Right atrium auricular region (tissue), 2 donors: ENCODE measurements around the gene S100A14. TPM values are rescaled to one million over a fixed set of nuclear protein-coding genes. Genes with fewer than 3 reads are reported as not detected.

ENCODE experiments used
- DNase-seq: peaks from one replicate; pipeline ENCODE4 v3.0.0-alpha.2; 2019; ENCODE audit warnings: low spot score
- H3K27ac ChIP-seq, 2 donors: fragments of 200-600 bp; sonication (generic); 1 replicate in 1 of 2; 2 replicates in 1 of 2; pipeline ENCODE4 v1.5.1; 2016 to 2019
- H3K27me3 ChIP-seq, 2 donors: fragments of 200-600 bp; sonication (generic); one replicate each; pipeline versions ENCODE4 v1.5.1 to v1.6.0; 2017 to 2019
- H3K36me3 ChIP-seq: fragments of 200-600 bp; sonication (generic); one replicate; pipeline ENCODE4 v1.5.1; 2016
- H3K4me1 ChIP-seq, 2 donors: fragments of 200-600 bp; sonication (generic); one replicate each; pipeline versions ENCODE4 v1.5.1 to v1.6.0; 2017 to 2019
- H3K4me3 ChIP-seq, 2 donors: fragments of 200-600 bp; sonication (generic); 1 replicate in 1 of 2; 2 replicates in 1 of 2; pipeline ENCODE4 v1.5.1; 2017 to 2019; ENCODE audit warnings: mild to moderate bottlenecking in 1 of 2, moderate library complexity in 1 of 2
- H3K9me3 ChIP-seq, 2 donors: fragments of 200-600 bp; sonication (generic); one replicate each; pipeline ENCODE4 v1.5.1; 2019
- total RNA-seq, 2 donors: library from RNA; depleted of rRNA; stranded (reverse); fragments of >200 nt; gene quantifications; one replicate each; pipeline ENCODE4 v1.1.0, GENCODE V29; 2016
- TF ChIP-seq, protein P1 (sequence below), 2 donors: fragments of 200-600 bp; sonication (generic); IDR thresholded peaks; one replicate each; pipeline ENCODE4 v1.5.1; 2019; ENCODE audit warnings: antibody characterized with exemption in 2 of 2

Gene S100A14
- total RNA-seq, 2 donors from 2014 or later = 0.55 to 2.4 TPM

DNA sequence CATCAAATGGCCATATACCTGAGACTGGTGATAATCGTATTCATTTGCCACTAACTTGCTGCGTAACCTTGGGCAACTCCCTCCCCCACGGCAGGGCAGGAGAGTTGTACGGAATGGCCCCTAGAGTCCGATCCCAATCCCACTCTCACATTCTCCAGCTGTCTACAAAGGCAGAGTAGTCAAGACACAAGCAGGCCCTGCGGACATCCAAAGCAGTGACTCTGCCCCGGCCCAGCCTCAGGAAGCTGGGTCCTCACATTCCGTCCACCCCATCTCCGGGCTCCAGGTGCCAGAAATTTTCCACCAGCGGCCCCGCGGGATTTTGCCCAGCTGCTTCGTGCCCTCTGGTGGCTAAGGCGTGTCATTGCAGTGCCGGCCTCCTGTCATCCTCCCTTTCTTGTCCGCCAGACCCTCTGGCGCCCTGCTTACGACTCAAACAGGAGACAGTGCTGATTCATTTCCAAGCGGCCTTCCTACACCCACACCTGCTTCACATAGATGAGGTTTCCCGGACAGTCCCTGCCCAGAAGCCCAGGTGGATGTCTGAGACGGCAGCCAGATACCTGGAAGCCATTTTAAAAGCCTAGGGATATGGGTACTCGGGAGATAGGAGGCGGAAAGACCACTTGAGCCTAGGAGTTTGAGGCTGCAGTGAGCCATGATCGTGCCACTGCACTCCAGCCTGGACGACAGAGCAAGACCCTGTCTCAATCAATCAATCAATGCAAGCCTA is 47.6 kb downstream of the S100A14 start:
- TF ChIP-seq, protein P1, sequence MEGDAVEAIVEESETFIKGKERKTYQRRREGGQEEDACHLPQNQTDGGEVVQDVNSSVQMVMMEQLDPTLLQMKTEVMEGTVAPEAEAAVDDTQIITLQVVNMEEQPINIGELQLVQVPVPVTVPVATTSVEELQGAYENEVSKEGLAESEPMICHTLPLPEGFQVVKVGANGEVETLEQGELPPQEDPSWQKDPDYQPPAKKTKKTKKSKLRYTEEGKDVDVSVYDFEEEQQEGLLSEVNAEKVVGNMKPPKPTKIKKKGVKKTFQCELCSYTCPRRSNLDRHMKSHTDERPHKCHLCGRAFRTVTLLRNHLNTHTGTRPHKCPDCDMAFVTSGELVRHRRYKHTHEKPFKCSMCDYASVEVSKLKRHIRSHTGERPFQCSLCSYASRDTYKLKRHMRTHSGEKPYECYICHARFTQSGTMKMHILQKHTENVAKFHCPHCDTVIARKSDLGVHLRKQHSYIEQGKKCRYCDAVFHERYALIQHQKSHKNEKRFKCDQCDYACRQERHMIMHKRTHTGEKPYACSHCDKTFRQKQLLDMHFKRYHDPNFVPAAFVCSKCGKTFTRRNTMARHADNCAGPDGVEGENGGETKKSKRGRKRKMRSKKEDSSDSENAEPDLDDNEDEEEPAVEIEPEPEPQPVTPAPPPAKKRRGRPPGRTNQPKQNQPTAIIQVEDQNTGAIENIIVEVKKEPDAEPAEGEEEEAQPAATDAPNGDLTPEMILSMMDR (IDR thresholded peaks at IDR 0.05) = peak; percentile 99 to 100
- H3K27me3 ChIP-seq = no peaks in the 10 kb centered on the region
- H3K27ac ChIP-seq = peak overlapping the region; percentile 84 to 89
- H3K36me3 ChIP-seq = no peaks in the 10 kb centered on the region
- peak; percentile 94 for DNase-seq
- peak overlapping the region; percentile 10 to 23 for H3K4me3 ChIP-seq
- peaks cover 0 to 56% of the 10 kb centered on the region in 2 donors for H3K4me1 ChIP-seq
- no peaks in the 10 kb centered on the region for H3K9me3 ChIP-seq

DNA sequence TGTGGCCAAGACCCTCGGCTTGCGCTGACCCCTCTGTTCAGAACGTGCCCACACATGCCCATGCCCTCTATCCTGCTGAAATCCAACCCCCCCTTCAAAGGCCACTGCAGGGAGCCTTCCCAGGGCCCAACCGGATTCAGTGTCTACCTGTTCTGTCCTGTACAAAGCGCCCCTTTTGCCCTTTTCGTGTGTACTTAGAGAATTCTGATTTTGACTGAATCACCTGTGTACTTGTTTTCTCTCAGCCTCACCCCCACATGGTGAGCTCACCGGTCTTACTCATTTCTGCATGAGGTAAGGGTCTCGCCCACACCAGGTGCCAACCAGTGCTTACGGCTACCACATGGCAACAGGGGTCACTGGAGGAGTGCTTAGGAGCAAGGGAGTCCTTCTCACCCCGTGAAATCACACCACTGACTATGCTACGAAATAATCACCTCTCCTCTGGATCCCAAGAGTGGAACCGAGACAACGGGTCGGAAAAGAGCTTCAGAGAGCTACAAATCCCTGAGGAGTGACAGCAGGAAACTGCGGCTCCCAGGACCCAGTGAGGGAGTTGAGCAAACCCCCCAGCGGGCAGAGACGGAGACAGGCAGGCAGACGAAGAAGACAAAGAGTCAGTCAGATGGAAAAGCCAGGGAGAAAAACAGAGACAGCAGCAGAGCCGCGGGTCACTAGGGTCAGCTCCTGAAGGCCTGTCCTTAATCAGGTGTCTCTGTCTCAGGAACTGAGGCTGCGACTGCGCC is 48.3 kb downstream of the S100A14 start:
- H3K27me3 ChIP-seq = no peaks in the 10 kb centered on the region
- no peak for DNase-seq
- no peaks in the 10 kb centered on the region for H3K36me3 ChIP-seq
- peaks cover 0 to 50% of the 10 kb centered on the region in 2 donors for H3K4me1 ChIP-seq
- peak overlapping the region; percentile 84 to 89 for H3K27ac ChIP-seq
- H3K9me3 ChIP-seq = no peaks in the 10 kb centered on the region
- peak overlapping the region in 1 of 2 donors; percentile 23 for H3K4me3 ChIP-seq
- TF ChIP-seq, protein P1 (IDR thresholded peaks at IDR 0.05) = no peak

DNA sequence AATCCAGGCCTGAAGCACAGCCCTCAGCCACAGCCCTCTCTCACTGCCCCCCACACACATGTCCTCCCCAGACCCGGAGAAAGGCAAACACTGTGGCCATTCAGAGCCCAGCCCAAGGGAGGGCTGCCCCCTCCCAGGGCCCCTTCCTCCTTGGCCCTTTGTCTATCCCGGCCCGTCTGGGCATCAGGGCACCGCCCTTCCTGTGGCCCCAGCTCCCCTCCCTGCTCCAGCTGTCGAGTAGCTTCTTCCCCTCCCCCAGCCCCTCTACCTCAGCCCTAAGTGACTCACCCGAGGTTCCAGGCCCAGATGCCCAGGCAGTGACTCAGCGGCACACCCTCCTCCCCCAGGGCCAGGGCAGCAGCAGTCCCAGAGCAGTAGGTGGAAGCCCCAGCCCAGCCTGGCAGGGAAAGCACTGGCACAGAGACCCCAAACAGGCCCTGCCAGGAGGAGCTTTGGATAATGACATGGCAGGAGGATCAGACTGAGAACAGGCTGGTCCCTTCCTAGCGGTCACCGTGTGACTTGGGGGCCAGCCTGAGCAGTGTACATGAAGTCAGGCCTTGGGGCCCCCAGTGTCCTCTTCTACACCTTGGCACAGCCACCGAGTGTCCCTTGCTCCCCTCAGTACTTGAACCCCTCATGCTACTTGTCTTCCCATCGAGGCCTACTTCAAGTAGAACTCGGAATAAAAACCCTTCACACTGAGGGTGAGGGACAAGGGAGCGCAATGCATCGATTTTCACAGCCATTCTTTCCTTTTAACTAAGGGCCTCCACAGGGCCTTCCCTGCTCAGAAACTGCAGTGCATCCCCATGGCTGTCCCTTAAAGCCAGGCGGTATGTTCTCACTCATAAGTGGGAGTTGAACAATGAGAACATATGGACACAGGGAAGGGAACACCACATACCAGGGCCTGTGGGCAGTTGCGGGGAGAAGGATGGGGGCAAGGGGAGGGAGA is 49.4 kb downstream of the S100A14 start:
- H3K27me3 ChIP-seq = no peaks in the 10 kb centered on the region
- peak; percentile 98 for DNase-seq
- H3K27ac ChIP-seq = peak overlapping the region; percentile 84 to 89
- H3K4me3 ChIP-seq = no peak overlapping the region
- TF ChIP-seq, protein P1 (IDR thresholded peaks at IDR 0.05) = no peak
- peaks cover 0 to 41% of the 10 kb centered on the region in 2 donors for H3K4me1 ChIP-seq
- H3K9me3 ChIP-seq = no peaks in the 10 kb centered on the region
- H3K36me3 ChIP-seq = no peaks in the 10 kb centered on the region

DNA sequence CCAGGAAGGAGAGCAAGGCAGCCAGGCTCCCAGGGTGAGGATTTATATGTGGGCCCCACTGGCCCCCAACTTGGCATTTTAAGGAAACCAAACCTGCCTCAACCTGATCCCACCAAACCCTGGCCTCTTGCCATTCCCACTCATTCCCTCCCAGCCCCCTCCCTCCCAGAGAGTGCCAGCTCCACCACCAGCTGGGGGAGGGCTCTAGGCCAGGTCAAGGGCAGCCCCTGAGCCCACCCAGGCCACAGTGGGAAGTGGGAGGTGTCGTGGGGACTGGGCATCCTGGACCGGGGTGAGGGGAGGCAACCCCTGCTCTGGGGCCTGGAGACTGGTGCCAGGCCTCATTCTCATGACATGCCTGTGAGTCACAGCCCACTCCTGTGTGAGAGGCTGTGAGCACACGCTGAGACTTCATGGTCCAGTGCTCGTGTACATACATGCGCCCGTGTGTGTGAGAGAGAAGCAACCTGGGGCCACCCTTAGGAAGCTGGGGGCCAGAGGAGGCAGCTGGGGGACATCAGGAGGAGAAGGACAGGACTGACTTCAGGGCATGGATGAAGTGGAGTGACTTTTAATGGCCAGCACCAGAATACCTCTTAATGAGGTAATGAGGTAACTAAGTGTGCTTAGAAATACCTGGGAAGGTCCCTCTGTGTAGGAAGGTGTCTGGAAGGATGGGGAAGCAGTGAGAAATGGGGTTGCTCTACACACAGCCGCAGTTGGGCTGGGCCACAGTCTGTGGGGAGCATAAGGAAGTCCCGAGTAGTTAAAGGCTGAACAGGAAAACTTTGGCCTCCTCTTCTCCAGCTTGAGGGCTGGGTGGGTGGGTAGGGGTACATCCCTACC is 50.4 kb downstream of the S100A14 start, which contains the start of gene S100A2:
Gene S100A2, minus strand, starts transcription at position 316 of the 846 bp plus-strand sequence. CDS start 1,967 bp downstream, outside the sequence.
- Histone ChIP-seq H3K9me3 (no peaks in the 10 kb centered on the region), H3K27ac (peak within 1 kb of the TSS; percentile 84 to 89), H3K36me3 (no peaks in the 10 kb centered on the region), H3K4me1 (peaks cover 0 to 41% of the 10 kb centered on the region in 2 donors), H3K27me3 (no peaks in the 10 kb centered on the region), H3K4me3 (no peak within 1 kb of the TSS)
- peak; percentile 76 for DNase-seq
- TF ChIP-seq, protein P1 (IDR thresholded peaks at IDR 0.05) = no peak

Other genes starting within 250 kb of the S100A14 start
- 1 to 10 TPM; 5.5 to 5.7 TPM for gene S100A12, start 240.7 kb downstream of the S100A14 start, total RNA-seq
- gene S100A8, start 225.3 kb downstream of the S100A14 start, total RNA-seq = 10 to 100 TPM; 19.1 to 37.1 TPM
- gene S100A7A, start 199.8 kb downstream of the S100A14 start, total RNA-seq = not detected
- not detected for gene S100A7, start 155.7 kb downstream of the S100A14 start, total RNA-seq
- gene S100A6, start 80.3 kb downstream of the S100A14 start, total RNA-seq = 100 to 1,000 TPM; 156 to 324 TPM
- gene S100A5, start 75.4 kb downstream of the S100A14 start, total RNA-seq = not detected
- gene S100A4, start 70.5 kb downstream of the S100A14 start, total RNA-seq = 100 to 1,000 TPM; 144 to 156 TPM
- 1 to 10 TPM; 1.8 to 3.4 TPM for gene S100A3, start 67.1 kb downstream of the S100A14 start, total RNA-seq
- not detected for gene S100A2, start 50.5 kb downstream of the S100A14 start, total RNA-seq
- gene S100A16, start 3.2 kb downstream of the S100A14 start, total RNA-seq = 10 to 100 TPM; 62.7 to 85.1 TPM
- gene S100A13, start 11.2 kb upstream of the S100A14 start, total RNA-seq = 100 to 1,000 TPM; 114 to 314 TPM
- gene S100A1, start 12.1 kb upstream of the S100A14 start, total RNA-seq = 1,000 to 10,000 TPM in 1 of 2 donors, 100 to 1,000 TPM in 1; 965 to 2,413 TPM
- 10 to 100 TPM; 38.2 to 50.1 TPM for gene CHTOP, start 17.7 kb upstream of the S100A14 start, total RNA-seq
- gene SNAPIN, start 42.4 kb upstream of the S100A14 start, total RNA-seq = 10 to 100 TPM; 60.8 to 84.0 TPM
- gene ILF2, start 54.7 kb upstream of the S100A14 start, total RNA-seq = 10 to 100 TPM; 69.2 to 80.9 TPM
- gene NPR1, start 62.4 kb upstream of the S100A14 start, total RNA-seq = 10 to 100 TPM; 19.3 to 42.9 TPM
- gene INTS3, start 111.7 kb upstream of the S100A14 start, total RNA-seq = 10 to 100 TPM; 21.8 to 26.7 TPM
- gene SLC27A3, start 159.1 kb upstream of the S100A14 start, total RNA-seq = 10 to 100 TPM in 1 of 2 donors, 1 to 10 TPM in 1; 9.9 to 20.1 TPM